HG02678 (cell line): ENCODE results near the gene ATP2B2.

ENCODE experiments used
- ATAC-seq: cut with Tn5 transposase; IDR thresholded peaks from one replicate; pipeline ENCODE4 v1.9.1; 2021; ENCODE audit warnings: mild to moderate bottlenecking, moderate library complexity; ENCODE audit not compliant: unreplicated experiment

The ATP2B2 gene

GRCh38 chr3:10471054-10471688, 34.2 kb downstream of the ATP2B2 start:
- ATAC-seq = no peak

GRCh38 chr3:10470120-10471053, 35.0 kb downstream of the ATP2B2 start:
- ATAC-seq = no peak

GRCh38 chr3:10469441-10470119, 35.8 kb downstream of the ATP2B2 start:
- no peak for ATAC-seq

- no peak for ATAC-seq
These were observed 36.6 kb downstream of the ATP2B2 start for GRCh38 chr3:10468613-10469354.

GRCh38 chr3:10467904-10468612, 37.3 kb downstream of the ATP2B2 start:
- ATAC-seq = no peak

GRCh38 chr3:10467204-10467603, 38.2 kb downstream of the ATP2B2 start:
- no peak for ATAC-seq

GRCh38 chr3:10466186-10466585, 39.2 kb downstream of the ATP2B2 start:
- ATAC-seq = no peak

- ATAC-seq = no peak
These were observed 40.2 kb downstream of the ATP2B2 start for GRCh38 chr3:10465161-10465560.

- ATAC-seq = no peak
These were observed 41.6 kb downstream of the ATP2B2 start for GRCh38 chr3:10463533-10464434.

- ATAC-seq = no peak
These were observed 42.5 kb downstream of the ATP2B2 start for GRCh38 chr3:10462641-10463532.

GRCh38 chr3:10460951-10461545, 44.3 kb downstream of the ATP2B2 start:
- ATAC-seq = no peak

- ATAC-seq = no peak
These were observed 45.2 kb downstream of the ATP2B2 start for GRCh38 chr3:10459954-10460754.

GRCh38 chr3:10457560-10457959, 47.8 kb downstream of the ATP2B2 start:
- no peak for ATAC-seq

GRCh38 chr3:10456981-10457380, 48.4 kb downstream of the ATP2B2 start:
- ATAC-seq = no peak

GRCh38 chr3:10455545-10455914, 49.9 kb downstream of the ATP2B2 start:
- ATAC-seq = no peak

GRCh38 chr3:10454907-10455544, 50.4 kb downstream of the ATP2B2 start:
- ATAC-seq = no peak
